Stimulated activated naive CD8-positive, alpha-beta T cell treated with anti-CD3 and anti-CD28 coated beads, Interleukin-15, amount 100 ng/mL, for 72 hours (primary cell): ENCODE data around the gene GRAMD4.

Experiments used
- ATAC-seq: fragments of 150-1000 bp; cut with Tn5 transposase; 2 replicates; pipeline ENCODE4 v1.10.0; 2021; ENCODE audit warnings: mild to moderate bottlenecking, moderate library complexity
- DNase-seq, 2 donors: peaks; one replicate each; pipeline ENCODE4 v3.0.0; 2021 to 2022
- H3K27ac Mint-ChIP-seq, 2 donors: one replicate each; pipeline ENCODE4 v1.8.0; 2022; ENCODE audit warnings: mild to moderate bottlenecking in 2 of 2, mixed read lengths in 2 of 2, moderate library complexity in 2 of 2
- H3K27me3 Mint-ChIP-seq: one replicate; pipeline ENCODE4 v1.8.0; 2022; ENCODE audit warnings: mixed read lengths
- H3K4me1 Mint-ChIP-seq: one replicate; pipeline ENCODE4 v1.8.0; 2022; ENCODE audit warnings: mild to moderate bottlenecking, mixed read lengths
- H3K4me3 Mint-ChIP-seq, 2 donors: one replicate each; pipeline ENCODE4 v1.8.0; 2022; ENCODE audit warnings: mild to moderate bottlenecking in 2 of 2, mixed read lengths in 2 of 2, moderate library complexity in 1 of 2
- H3K9me3 Mint-ChIP-seq, 2 donors: one replicate each; pipeline ENCODE4 v1.8.0; 2022; ENCODE audit warnings: mixed read lengths in 2 of 2

The GRAMD4 gene

DNA sequence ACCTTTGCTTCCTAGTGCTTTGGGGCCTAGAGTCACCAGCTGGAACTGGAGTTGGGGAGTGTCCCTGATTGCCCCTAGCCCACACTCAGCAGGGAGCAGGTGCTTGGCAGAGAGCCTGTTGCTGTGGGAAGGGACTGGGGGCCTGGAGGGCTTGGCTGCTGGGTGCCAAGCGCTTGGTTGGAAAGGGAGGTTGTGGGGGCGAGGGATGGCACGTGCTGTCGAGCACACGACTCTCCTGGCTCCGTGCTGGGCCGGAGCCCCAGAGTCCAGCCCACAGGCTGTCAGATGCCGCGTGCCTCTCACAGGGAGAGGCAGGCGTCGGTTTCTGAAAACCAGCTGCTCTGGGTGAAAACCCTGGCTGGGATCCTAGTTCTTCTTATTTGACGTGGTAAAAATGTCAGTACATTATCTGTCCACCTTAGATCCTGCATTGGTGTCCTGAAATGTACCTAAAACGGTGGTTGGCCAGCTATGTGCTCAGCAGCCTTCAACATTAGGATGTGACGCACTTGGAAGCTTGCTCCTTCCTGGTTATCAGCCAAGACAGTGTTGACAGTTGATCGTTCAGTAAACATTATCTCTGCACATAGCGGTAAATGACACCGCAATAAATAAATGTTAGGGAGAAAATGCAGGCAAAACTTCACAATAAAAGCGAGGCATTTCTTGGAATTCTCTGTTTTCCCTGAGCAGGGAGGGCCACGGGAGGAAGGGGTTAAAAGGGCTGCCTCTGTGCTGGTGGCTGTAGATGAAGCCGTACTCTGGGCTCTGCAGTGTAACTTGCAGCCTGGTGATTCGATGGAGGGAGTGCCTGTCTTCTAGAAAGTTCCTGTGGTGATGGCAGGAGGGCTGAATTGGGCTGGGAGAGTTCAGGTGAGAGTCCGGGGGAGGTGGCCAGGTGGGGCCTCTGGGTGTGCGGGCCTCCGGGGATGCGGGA lies 29.2 kb downstream of the GRAMD4 start:
- H3K4me3 Mint-ChIP-seq: no peak overlapping the region
- H3K4me1 Mint-ChIP-seq: peaks cover 51% of the 10 kb centered on the region
- ATAC-seq (no peak), DNase-seq (no peak)
- no peaks in the 10 kb centered on the region for H3K27me3 Mint-ChIP-seq
- peaks cover 6 to 9% of the 10 kb centered on the region in 2 donors for H3K9me3 Mint-ChIP-seq
- peak overlapping the region in 1 of 2 donors; percentile 43 for H3K27ac Mint-ChIP-seq

DNA sequence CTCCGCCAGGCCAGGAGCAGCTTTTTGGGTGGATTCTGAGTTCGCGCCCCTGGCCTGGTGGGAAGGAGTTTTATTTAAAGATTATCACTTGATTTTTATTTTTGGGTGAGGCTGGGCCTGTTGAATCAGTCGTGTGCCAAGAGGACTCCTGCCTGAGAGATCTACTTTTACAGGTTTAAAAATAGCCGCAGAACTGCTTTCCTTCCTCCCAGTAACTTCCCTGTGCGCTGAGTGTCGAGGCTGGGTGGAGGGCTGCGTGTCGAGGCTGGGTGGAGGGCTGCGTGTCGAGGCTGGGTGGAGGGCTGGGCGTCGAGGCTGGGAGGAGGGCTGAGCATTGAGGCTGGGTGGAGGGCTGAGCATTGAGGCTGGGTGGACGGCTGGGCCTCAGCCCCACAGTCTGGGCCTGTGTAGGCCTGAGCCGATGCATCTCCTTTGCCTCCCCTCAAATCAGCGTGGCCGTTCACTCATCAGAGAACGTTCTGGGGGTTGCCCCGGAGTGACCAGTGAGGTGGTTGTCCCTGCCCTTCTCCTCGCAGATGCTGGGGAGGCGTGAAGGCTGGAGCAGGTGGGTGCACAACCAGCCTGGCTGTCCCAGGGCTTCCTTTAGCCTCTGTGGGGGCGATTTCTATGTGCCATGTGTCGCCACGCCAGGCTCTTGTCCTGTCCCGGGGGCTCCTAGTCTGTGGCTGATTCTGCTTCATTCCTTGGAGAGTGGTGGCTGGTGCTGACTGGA lies 30.1 kb downstream of the GRAMD4 start:
- no peak overlapping the region for H3K4me3 Mint-ChIP-seq
- peaks cover 57% of the 10 kb centered on the region for H3K4me1 Mint-ChIP-seq
- no peak for ATAC-seq
- H3K27ac Mint-ChIP-seq: peak overlapping the region in 1 of 2 donors; percentile 43
- no peak for DNase-seq
- H3K27me3 Mint-ChIP-seq: no peaks in the 10 kb centered on the region
- H3K9me3 Mint-ChIP-seq: peaks cover 6 to 9% of the 10 kb centered on the region in 2 donors

DNA sequence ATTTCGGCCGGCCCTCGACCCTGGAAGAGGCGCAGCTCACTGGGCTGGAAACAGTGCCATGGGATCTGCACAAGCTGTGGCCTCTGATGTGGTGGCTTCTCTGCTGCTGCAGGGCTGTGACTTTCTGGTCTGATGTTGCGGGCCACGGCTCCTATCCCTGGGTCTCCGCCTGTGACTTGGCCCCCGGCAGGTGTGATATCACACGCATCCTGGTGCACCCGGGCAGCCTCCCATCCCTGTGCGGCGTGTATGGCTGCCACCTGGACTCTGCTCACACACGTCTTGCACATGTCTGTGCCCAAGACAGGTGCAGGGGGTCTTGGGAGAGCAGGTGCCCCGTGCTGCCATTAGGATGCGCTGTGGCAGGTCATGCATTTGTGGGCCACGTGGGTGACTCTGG lies 31.1 kb downstream of the GRAMD4 start:
- ATAC-seq: no peak
- Mint-ChIP-seq H3K4me3 (peak overlapping the region in 1 of 2 donors; percentile 67), H3K9me3 (peaks cover 6 to 9% of the 10 kb centered on the region in 2 donors), H3K4me1 (peaks cover 57% of the 10 kb centered on the region), H3K27ac (no peak overlapping the region), H3K27me3 (no peaks in the 10 kb centered on the region)
- DNase-seq: no peak

DNA sequence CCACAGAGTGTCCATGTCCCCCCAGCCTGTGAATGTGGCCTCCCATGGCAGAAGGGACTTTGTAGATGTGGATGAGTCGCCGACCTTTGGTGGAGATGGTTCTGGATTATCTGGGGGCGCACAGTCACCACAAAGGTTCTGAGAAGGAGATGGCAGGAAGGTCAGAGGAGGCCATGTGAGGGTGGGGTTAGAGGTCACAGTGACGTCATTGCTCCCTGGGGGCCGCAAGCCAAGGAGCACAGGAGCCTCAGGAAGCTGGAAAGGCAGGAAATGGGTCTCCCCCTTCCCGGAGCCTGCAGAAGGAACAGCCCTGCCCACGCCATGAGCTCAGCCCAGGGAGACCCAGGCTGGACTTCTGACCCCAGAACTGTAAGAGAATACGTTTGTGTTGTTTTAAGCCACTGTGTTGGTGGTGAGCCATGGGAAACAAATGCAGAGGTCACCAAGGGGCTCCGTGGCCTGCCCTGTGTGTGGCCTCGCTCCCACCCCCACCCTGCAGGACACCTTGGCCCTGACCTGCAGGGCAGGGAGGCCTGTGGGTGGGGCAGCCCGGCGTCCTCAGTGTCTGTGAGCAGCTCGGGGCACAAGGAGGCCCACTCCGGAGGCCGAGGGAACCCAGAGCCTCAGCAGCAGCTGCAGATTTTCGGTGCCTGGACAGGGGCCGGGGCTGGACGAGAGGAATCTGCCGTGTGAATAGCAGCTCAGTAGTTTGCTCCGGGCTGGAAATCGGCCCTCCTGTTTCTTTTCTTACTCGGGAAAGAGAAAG lies 32.1 kb downstream of the GRAMD4 start:
- H3K27ac Mint-ChIP-seq: peak overlapping the region in 1 of 2 donors; percentile 0
- peaks cover 6 to 9% of the 10 kb centered on the region in 2 donors for H3K9me3 Mint-ChIP-seq
- peaks cover 57% of the 10 kb centered on the region for H3K4me1 Mint-ChIP-seq
- H3K4me3 Mint-ChIP-seq: peak overlapping the region in 1 of 2 donors; percentile 77
- ATAC-seq (no peak), DNase-seq (no peak)
- H3K27me3 Mint-ChIP-seq: no peaks in the 10 kb centered on the region

DNA sequence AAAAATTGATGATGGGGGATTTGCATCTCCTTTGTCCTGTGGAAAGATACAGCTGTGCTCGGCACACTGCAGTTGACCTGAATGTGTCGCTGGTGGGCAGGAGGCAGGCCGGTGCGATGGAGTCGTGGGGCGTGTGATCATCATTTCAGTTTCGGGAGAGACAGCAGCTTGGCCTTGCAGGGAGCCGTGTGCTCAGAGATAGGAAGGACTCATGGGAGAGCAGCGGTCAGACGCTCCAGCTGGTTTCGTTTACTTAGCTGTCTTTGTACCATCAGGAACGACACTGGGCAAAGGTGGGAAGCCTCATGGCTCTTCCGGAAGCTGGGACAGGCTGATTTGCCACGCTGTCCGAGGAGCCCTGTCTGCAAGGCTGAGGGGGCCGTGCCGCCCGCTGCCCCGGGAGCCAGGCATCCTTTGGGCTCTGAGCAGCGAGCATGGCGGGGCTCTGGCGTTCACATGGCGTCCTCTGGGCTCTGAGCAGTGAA lies 32.7 kb downstream of the GRAMD4 start:
- Mint-ChIP-seq H3K27me3 (no peaks in the 10 kb centered on the region), H3K4me1 (peaks cover 57% of the 10 kb centered on the region), H3K27ac (peak overlapping the region; percentile 0 to 60), H3K4me3 (peak overlapping the region in 1 of 2 donors; percentile 77), H3K9me3 (peaks cover 6% of the 10 kb centered on the region in 2 donors)
- ATAC-seq (no peak), DNase-seq (no peak)

DNA sequence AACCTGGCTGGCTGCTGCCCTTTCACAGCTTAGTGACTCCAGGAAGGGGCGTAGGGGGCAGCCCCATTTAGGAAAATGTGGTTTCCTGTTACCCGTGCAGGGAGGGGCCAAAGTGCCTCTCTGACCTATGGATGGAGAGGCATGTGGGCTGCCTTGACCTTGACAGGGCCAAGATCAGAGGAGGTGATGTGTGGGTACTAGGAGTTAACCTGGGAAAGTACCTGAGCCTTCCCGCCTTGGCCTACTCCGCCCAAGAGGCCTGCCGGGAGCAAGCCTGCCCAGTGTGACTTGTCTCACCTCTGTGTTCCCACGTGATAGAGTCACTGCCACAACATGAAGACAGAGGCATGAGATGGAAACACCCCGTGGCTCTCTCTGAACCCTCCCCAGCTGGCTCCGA lies 33.4 kb downstream of the GRAMD4 start:
- Mint-ChIP-seq H3K27me3 (no peaks in the 10 kb centered on the region), H3K9me3 (peaks cover 0 to under 1% of the 10 kb centered on the region in 2 donors), H3K4me3 (peak overlapping the region in 1 of 2 donors; percentile 39), H3K4me1 (peaks cover 57% of the 10 kb centered on the region), H3K27ac (peak overlapping the region; percentile 19 to 65)
- ATAC-seq (peak; percentile 80), DNase-seq (peak in 1 of 2 donors; percentile 48)

DNA sequence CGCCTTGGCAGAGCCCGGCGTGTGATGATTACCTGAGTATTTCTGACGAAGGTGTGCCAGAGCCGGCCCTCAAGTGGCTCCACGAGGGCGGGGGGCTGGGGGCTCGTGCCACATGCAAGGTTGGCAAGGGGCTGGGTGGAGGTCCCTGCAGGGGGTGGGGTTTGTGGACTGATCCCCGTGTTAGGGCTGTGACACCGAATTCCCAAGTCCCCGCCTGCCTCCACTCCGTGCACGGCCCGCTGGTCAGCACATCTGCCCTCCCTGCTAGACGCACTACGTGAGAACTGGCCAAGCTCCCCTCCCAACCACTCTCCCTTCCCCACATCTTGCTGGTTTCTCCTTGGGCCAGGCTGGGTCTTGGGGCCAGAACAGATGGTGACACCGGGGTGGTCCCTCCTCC lies 34.2 kb downstream of the GRAMD4 start:
- no peak for DNase-seq
- no peaks in the 10 kb centered on the region for H3K9me3 Mint-ChIP-seq
- peak overlapping the region in 1 of 2 donors; percentile 32 for H3K4me3 Mint-ChIP-seq
- ATAC-seq: no peak
- H3K27ac Mint-ChIP-seq: peak overlapping the region in 1 of 2 donors; percentile 78
- H3K4me1 Mint-ChIP-seq: peaks cover 56% of the 10 kb centered on the region
- no peaks in the 10 kb centered on the region for H3K27me3 Mint-ChIP-seq

GRCh38 chr22:46654927-46655595 lies 34.9 kb downstream of the GRAMD4 start:
- Mint-ChIP-seq H3K4me3 (peak overlapping the region in 1 of 2 donors; percentile 32), H3K9me3 (no peaks in the 10 kb centered on the region), H3K27ac (peak overlapping the region in 1 of 2 donors; percentile 78), H3K4me1 (peaks cover 52% of the 10 kb centered on the region), H3K27me3 (no peaks in the 10 kb centered on the region)
- DNase-seq (no peak), ATAC-seq (no peak)

DNA sequence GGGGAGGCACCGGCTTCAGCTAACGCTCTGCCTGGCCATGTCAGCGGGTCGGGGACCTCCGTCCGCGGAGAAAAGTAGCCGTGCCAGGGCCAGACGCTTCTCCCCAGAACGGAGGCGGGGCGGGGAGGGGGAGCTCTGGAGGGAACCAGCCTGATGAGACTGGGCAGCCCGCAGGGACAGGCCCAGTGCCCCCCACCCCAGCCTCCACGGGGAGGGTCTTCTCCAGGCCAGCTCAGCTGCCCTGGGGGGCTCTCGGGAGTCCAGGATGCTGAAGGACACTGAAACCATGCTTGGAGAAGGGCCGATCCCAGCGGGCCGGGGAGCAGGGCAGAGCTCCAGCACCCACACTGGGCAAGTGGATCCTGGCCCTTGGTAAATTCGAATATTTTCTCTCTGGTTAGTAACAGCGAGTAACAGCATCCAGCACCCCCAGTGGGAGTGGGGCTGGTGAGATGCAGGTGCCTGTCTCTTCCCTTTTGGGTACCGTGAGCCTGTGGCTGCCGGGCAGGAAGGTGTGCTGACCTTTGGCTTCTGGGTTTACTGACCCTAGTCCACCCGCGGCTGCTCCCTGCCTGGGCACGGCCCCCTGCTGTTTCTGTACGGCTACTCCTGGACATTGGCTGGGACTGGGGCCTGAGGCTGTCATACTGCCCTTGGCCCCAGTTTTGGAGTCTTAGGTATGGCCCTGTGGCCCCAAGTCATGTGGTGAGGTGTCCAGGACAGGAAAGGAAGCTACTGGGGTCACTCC lies 35.8 kb downstream of the GRAMD4 start:
- peaks cover 52% of the 10 kb centered on the region for H3K4me1 Mint-ChIP-seq
- H3K9me3 Mint-ChIP-seq: no peaks in the 10 kb centered on the region
- ATAC-seq (no peak), DNase-seq (no peak)
- H3K27ac Mint-ChIP-seq: peak overlapping the region in 1 of 2 donors; percentile 59
- no peaks in the 10 kb centered on the region for H3K27me3 Mint-ChIP-seq
- no peak overlapping the region for H3K4me3 Mint-ChIP-seq

DNA sequence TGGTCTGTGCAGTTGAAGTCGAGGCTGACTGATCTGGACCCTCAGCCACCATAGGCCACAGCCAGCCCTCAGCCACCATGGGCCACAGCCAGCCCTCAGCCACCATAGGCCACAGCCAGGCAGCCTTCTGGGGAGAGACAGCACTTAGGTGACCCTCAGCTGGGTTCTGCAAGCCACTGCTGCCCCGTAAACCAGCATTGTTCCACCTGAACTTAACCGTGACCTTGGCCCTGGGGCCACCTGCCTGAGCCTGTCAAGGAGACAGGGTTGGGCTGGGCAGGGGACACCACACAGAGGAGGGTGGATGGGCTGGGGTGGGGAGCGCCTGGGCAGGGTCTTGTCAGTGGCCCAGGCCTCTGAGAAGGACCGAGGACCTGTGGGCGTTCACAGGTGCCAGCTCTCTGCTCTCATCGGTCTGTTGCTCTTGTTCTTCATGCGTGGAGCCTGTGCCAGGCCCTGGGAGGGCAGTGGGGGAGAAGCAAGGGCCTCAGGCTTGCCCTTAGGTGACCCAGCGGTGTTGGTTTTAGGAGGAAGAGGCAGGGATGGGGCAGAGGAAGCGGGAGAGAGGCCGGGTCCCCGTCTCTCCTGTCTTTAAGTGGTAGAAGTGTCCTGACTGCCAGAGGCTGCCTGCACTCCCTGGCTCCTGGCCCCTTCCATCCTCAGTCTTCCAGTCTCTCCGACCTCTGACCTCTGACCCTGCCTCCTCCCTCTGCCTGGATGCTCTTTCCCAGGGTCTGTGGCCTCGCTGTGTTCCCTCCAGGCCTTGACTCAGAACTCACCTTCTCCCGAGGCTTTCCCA lies 36.9 kb downstream of the GRAMD4 start:
- Mint-ChIP-seq H3K27ac (peak overlapping the region; percentile 81 to 83), H3K9me3 (no peaks in the 10 kb centered on the region), H3K4me1 (peaks cover 52% of the 10 kb centered on the region), H3K4me3 (no peak overlapping the region), H3K27me3 (no peaks in the 10 kb centered on the region)
- no peak for DNase-seq
- no peak for ATAC-seq

DNA sequence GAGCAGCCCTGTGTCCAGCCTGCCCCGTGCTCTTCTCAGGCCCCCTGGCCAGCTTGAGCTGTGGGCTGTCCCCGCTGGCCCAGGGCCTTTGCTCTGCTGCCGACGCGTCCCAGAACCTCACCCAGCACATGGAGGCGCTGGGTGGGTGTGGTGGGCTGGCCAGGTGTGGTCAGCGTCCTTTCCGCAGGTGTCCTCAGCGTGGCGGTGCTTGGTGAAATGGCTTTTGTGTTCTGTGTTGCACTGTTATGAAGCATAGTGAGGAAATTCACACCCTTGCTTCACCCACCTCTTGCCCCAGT lies 37.4 kb downstream of the GRAMD4 start:
- H3K4me1 Mint-ChIP-seq: peaks cover 47% of the 10 kb centered on the region
- ATAC-seq (no peak), DNase-seq (no peak)
- peak overlapping the region; percentile 59 to 83 for H3K27ac Mint-ChIP-seq
- H3K9me3 Mint-ChIP-seq: no peaks in the 10 kb centered on the region
- H3K4me3 Mint-ChIP-seq: no peak overlapping the region
- H3K27me3 Mint-ChIP-seq: no peaks in the 10 kb centered on the region

DNA sequence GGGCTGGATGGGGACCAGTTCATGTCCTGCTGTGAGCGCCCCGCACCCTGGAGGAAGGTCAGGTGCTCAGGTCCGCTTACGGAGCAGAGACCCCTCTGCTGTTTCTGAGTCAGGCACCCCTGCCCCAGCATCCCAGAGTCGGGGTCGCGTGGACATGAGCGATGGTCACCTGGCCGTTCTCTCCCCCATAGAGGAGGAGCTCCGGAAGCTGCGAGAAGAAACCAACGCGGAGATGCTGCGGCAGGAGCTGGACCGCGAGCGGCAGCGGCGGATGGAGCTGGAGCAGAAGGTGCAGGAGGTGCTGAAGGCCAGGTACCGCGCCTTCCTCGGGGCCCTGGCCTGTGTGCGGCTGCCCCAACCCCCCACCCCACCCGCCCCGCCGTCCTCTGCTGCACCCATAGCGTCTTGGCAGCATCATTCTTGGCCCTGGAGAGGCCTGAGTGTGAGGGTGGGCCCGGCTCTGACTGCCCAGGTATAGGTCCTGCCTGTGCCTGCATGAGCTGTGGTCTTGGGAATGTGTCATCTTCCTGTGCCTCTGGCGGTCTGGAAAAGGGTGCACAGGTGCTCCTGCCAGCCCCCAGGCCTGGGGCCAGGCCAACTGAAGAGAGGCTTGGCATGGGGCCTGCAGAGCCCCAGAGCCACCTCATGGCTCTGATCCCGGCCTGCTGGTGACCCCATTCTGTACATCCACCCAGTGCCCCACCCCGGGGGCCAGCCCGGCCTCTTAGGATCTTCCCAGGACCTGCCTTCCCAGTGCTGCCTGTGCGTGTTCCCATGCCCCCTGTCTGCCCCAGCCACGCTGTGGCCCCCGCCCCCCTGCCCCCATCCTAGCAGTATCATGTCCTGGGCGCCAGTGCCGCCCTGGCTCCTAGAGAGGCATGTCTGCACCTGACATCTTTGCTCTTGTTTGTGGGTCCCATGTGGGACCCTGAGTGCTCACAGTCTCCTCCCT lies 38.1 kb downstream of the GRAMD4 start:
- Mint-ChIP-seq H3K27ac (peak overlapping the region in 1 of 2 donors; percentile 9), H3K4me1 (peaks cover 40% of the 10 kb centered on the region), H3K27me3 (no peaks in the 10 kb centered on the region), H3K9me3 (no peaks in the 10 kb centered on the region), H3K4me3 (no peak overlapping the region)
- DNase-seq: no peak
- ATAC-seq: no peak
